H1 (cell line): ENCODE measurements around the gene MATR3. TPM values are rescaled to one million over a fixed set of nuclear protein-coding genes. Genes with fewer than 3 reads are reported as not detected.

Experiments used
- CTCF ChIA-PET: fragments of 300-600 bp; sonication (Branson Sonifier 250); formaldehyde crosslinking; loops from one replicate; lab custom pipeline; 2021; ENCODE audit not compliant: partially characterized antibody; lab: Charles Lee
- POLR2A ChIA-PET: fragments of 300-600 bp; sonication (Branson Sonifier 250); formaldehyde crosslinking; loops from one replicate; lab custom pipeline; 2021; ENCODE audit warnings: inconsistent platforms; ENCODE audit not compliant: partially characterized antibody; lab: Charles Lee
- DNase-seq, 2 experiments: peaks; one replicate each; pipeline versions ENCODE4 v3.0.0 to v3.0.0-alpha.2; 2010 to 2022; ENCODE audit warnings: low spot score in 2 of 2, low read depth in 1 of 2, mixed read lengths in 1 of 2
- FAIRE-seq: peaks from 2 replicates; lab custom pipeline; 2011; peaks lifted over from hg19 to GRCh38; lab: Jason Lieb, UNC
- H2AFZ ChIP-seq: 2 replicates; pipeline ENCODE4 v1.8.1; 2012; ENCODE audit warnings: low read length, inconsistent platforms
- H2AK5ac ChIP-seq: 2 replicates; pipeline ENCODE4 v1.6.1; 2013; ENCODE audit warnings: low read depth, low read length
- H2BK120ac ChIP-seq: replicated peaks from 2 replicates; pipeline ENCODE3; 2013; ENCODE audit warnings: low read depth, low read length, inconsistent platforms
- H2BK12ac ChIP-seq: 2 replicates; pipeline ENCODE4 v1.6.1; 2013; ENCODE audit warnings: low read depth, low read length
- H2BK15ac ChIP-seq: 2 replicates; pipeline ENCODE4 v1.6.1; 2013; ENCODE audit warnings: low read length
- H2BK20ac ChIP-seq: 2 replicates; pipeline ENCODE4 v1.6.1; 2013; ENCODE audit warnings: low read length
- H2BK5ac ChIP-seq: 2 replicates; pipeline ENCODE4 v1.6.1; 2013; ENCODE audit warnings: low read depth, low read length
- H3K14ac ChIP-seq: 2 replicates; pipeline ENCODE4 v1.6.1; 2013; ENCODE audit warnings: inconsistent platforms; ENCODE audit not compliant: insufficient read length
- H3K18ac ChIP-seq: 2 replicates; pipeline ENCODE4 v1.6.1; 2013; ENCODE audit warnings: low read length; ENCODE audit errors: extremely low read depth
- H3K23ac ChIP-seq: 2 replicates; pipeline ENCODE4 v1.6.1; 2013; ENCODE audit warnings: inconsistent platforms; ENCODE audit not compliant: insufficient read length
- H3K23me2 ChIP-seq: 2 replicates; pipeline ENCODE4 v1.6.1; 2013; ENCODE audit warnings: low read depth, low read length
- H3K27ac ChIP-seq: 2 replicates; pipeline ENCODE4 v1.6.1; 2011; ENCODE audit warnings: low read depth, low read length, inconsistent platforms
- H3K27me3 ChIP-seq, 4 experiments: replicated peaks in 1 of 4; 1 replicate in 1 of 4; 2 replicates in 3 of 4; pipeline versions ENCODE4 v1.6.1 to v1.8.1; 2011 to 2013; ENCODE audit warnings: low read length in 3 of 4, mild to moderate bottlenecking in 3 of 4, inconsistent platforms in 2 of 4, mixed read lengths in 2 of 4, moderate library complexity in 1 of 4; ENCODE audit not compliant: control insufficient read depth in 3 of 4, insufficient read depth in 3 of 4; ENCODE audit errors: extremely low read depth in 1 of 4
- H3K36me3 ChIP-seq, 4 experiments: 2 replicates each; pipeline versions ENCODE4 v1.6.1 to v1.8.1; 2011 to 2013; ENCODE audit warnings: mild to moderate bottlenecking in 4 of 4, low read length in 3 of 4, moderate library complexity in 2 of 4, control low read depth in 1 of 4, inconsistent platforms in 1 of 4; ENCODE audit not compliant: insufficient read depth in 4 of 4, control insufficient read depth in 2 of 4
- H3K4ac ChIP-seq: replicated peaks from 2 replicates; pipeline ENCODE3; 2013; ENCODE audit warnings: low read length, low read depth, mixed read lengths, inconsistent platforms; ENCODE audit not compliant: insufficient read length
- H3K4me1 ChIP-seq, 4 experiments: replicated peaks in 1 of 4; 1 replicate in 1 of 4; 2 replicates in 3 of 4; pipeline versions ENCODE4 v1.6.1 to v1.8.1; 2011 to 2013; ENCODE audit warnings: low read length in 3 of 4, inconsistent platforms in 2 of 4, mixed read lengths in 1 of 4; ENCODE audit not compliant: insufficient read depth in 4 of 4, control insufficient read depth in 3 of 4
- H3K4me2 ChIP-seq, 2 experiments: 2 replicates each; pipeline versions ENCODE4 v1.6.1 to v1.8.1; 2011 to 2013; ENCODE audit warnings: low read depth in 2 of 2, low read length in 2 of 2, control low read depth in 1 of 2, inconsistent platforms in 1 of 2, mild to moderate bottlenecking in 1 of 2; ENCODE audit not compliant: insufficient read depth in 1 of 2
- H3K4me3 ChIP-seq, 4 experiments: fragments of 200-600, 300-600 bp in 1 of 4; sonication (generic), shearing (Covaris generic), sonication (Bioruptor Twin) in 1 of 4; 2 replicates each; pipeline versions ENCODE4 v1.5.1 to v1.8.1; 2011 to 2016; ENCODE audit warnings: low read length in 4 of 4, low read depth in 3 of 4, control low read depth in 2 of 4, inconsistent platforms in 2 of 4, mild to moderate bottlenecking in 2 of 4, mixed read lengths in 1 of 4, moderate library complexity in 1 of 4; ENCODE audit not compliant: insufficient read depth in 2 of 4; ENCODE audit errors: extremely low read depth in 1 of 4
- H3K56ac ChIP-seq: replicated peaks from 2 replicates; pipeline ENCODE3; 2013; ENCODE audit warnings: low read depth, mild to moderate bottlenecking, mixed read lengths, low read length, inconsistent platforms; ENCODE audit not compliant: insufficient read length
- H3K79me1 ChIP-seq: 2 replicates; pipeline ENCODE4 v1.6.1; 2013; ENCODE audit warnings: low read depth, low read length, control low read depth
- H3K79me2 ChIP-seq, 2 experiments: 2 replicates each; pipeline versions ENCODE4 v1.6.1 to v1.8.1; 2012 to 2013; ENCODE audit warnings: low read length in 2 of 2, mild to moderate bottlenecking in 2 of 2, inconsistent platforms in 1 of 2; ENCODE audit not compliant: insufficient read depth in 2 of 2, control insufficient read depth in 1 of 2
- H3K9ac ChIP-seq, 4 experiments: replicated peaks in 1 of 4; 1 replicate in 1 of 4; 2 replicates in 3 of 4; pipeline versions ENCODE4 v1.6.1 to v1.8.1; 2011 to 2013; ENCODE audit warnings: low read depth in 3 of 4, low read length in 3 of 4, control low read depth in 2 of 4, mild to moderate bottlenecking in 2 of 4, moderate library complexity in 2 of 4, inconsistent platforms in 1 of 4; ENCODE audit errors: extremely low read depth in 1 of 4
- H3K9me3 ChIP-seq, 2 experiments: 2 replicates each; pipeline versions ENCODE4 v1.6.1 to v1.8.1; 2012 to 2013; ENCODE audit warnings: mild to moderate bottlenecking in 2 of 2, moderate library complexity in 2 of 2, control low read depth in 1 of 2, inconsistent platforms in 1 of 2, low read depth in 1 of 2, low read length in 1 of 2, mixed read lengths in 1 of 2; ENCODE audit not compliant: insufficient read depth in 2 of 2
- H4K20me1 ChIP-seq, 2 experiments: replicated peaks in 1 of 2; 2 replicates each; pipeline versions ENCODE3 to v1.8.1; 2011 to 2013; ENCODE audit warnings: inconsistent platforms in 2 of 2, low read length in 2 of 2, mild to moderate bottlenecking in 1 of 2; ENCODE audit not compliant: insufficient read depth in 2 of 2, control insufficient read depth in 1 of 2
- H4K5ac ChIP-seq: 2 replicates; pipeline ENCODE4 v1.6.1; 2013; ENCODE audit warnings: low read length, low read depth, mixed read lengths, inconsistent platforms; ENCODE audit not compliant: insufficient read length
- H4K8ac ChIP-seq: 2 replicates; pipeline ENCODE4 v1.8.0; 2013; ENCODE audit warnings: mild to moderate bottlenecking, moderate library complexity, low read length, inconsistent platforms; ENCODE audit not compliant: insufficient read depth; ENCODE audit errors: extremely low read depth
- H4K91ac ChIP-seq: replicated peaks from 2 replicates; pipeline ENCODE3; 2013; ENCODE audit warnings: low read length, mixed read lengths, inconsistent platforms; ENCODE audit not compliant: insufficient read length
- EP300 ChIP-seq, 2 experiments: IDR thresholded peaks; 1 replicate in 1 of 2; 2 replicates in 1 of 2; pipeline ENCODE4 v1.6.1; 2011 to 2012; ENCODE audit warnings: low read depth in 2 of 2, low read length in 2 of 2, mild to moderate bottlenecking in 2 of 2, borderline replicate concordance in 1 of 2, inconsistent platforms in 1 of 2, moderate library complexity in 1 of 2
- POLR2AphosphoS5 ChIP-seq: IDR thresholded peaks from 2 replicates; pipeline ENCODE4 v1.6.1; 2011; ENCODE audit warnings: low read depth, low read length
- WGBS, 2 experiments: shearing (Covaris generic) in 1 of 2; methylation state at CpG; one replicate each; pipeline versions ENCODE4 v1.1.6 to v1.1.7; 2013 to 2015; ENCODE audit warnings: low lambda C conversion rate in 2 of 2, mixed read lengths in 2 of 2, inconsistent platforms in 1 of 2, low coverage in 1 of 2, missing lambda C conversion rate in 1 of 2; ENCODE audit not compliant: insufficient replicate concordance in 2 of 2, insufficient coverage in 1 of 2, insufficient read length in 1 of 2; ENCODE audit errors: extremely low coverage in 1 of 2, missing lambda C conversion rate in 1 of 2; 5-methylcytosine and 5-hydroxymethylcytosine counted together
- polyA plus RNA-seq, 7 experiments: library from polyadenylated mRNA; depleted of rRNA in 3 of 7; stranded (reverse) in 5 of 7; unstranded in 2 of 7; fragments of >200 nt in 5 of 7; fragments of 200-250 nt in 2 of 7; gene quantifications; 1 replicate in 5 of 7; 2 replicates in 1 of 7; 4 replicates in 1 of 7; pipeline versions ENCODE4 v1.2.1 to v1.2.3, GENCODE V29; 2011 to 2013; ENCODE audit warnings: missing spikeins in 2 of 7, mixed read lengths in 2 of 7
- total RNA-seq: library from RNA; stranded (reverse); fragmentation: NEBNext Ultra II Directional; extraction: Animal tissue kit (Norgen Biotek cat#: 25700); gene quantifications from 2 replicates; pipeline ENCODE4 v1.2.1, GENCODE V29; 2021

Gene MATR3
- total and polyA plus RNA-seq, 2 of the 8 experiments (the other 6 are each of a cell fraction or from before 2014, with no cell fraction given), result 116 to 389 TPM

DNA sequence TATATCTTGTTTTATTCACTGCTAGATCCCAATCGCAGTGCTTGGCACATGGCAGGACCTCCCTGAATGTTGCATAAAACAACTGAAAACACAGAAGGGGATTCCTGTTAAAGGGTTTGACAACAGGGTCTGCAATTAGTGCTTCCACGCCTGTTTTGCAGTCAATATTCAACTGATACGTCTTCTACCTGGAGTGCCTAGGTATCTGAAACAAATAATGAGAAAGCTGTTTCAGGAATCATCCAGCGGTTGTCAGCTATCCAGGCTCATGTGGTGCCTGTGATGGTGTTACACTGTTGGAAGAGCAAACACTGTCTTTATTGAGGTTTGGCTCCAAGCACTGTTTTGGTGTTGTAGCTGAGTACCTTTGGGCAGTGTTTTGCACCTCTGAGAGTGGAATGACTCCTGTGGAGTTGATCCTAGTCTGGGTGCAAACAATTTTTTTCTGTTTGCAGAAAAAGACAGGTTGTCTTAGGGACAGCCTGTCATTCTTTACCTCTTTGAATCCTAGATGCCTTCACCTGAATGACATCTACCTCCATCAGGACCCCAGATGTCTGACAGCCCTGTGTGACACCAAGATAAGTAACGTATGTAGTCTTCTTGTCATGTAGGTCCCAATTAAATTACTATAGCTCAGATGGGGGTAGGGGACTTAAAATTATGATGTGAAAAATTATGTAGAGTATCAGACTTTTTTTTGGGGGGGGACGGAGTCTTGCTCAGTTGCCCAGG lies 14.8 kb upstream of the MATR3 start:
- POLR2A ChIA-PET, result interaction anchor here (0.7 to 51.1 kb wide), 9 partner anchors 9 to 722 kb away, joined by 3 to 1766 read pairs (median 4); partner anchors contain the start of genes MATR3 and PAIP2
- H4K8ac ChIP-seq, result no peak overlapping the region
- CTCF ChIA-PET, result interaction anchor here (0.8 kb wide), 1 partner anchor 63 kb away, joined by 3 read pairs; the partner anchor contains the start of gene PAIP2

More for the DNA sequence above, 14.8 kb upstream of the MATR3 start:
- H2AFZ ChIP-seq, result no peak overlapping the region
- WGBS, 2 experiments, result 89% methylated on average over 6 of the region's 6 CpGs; no CpG with 5 or more reads in 1 of the 2 experiments
- no peaks in the 10 kb centered on the region; the same call in 1 of the 2 replicates for H3K79me1 ChIP-seq
- peak overlapping the region in 1 of 4 experiments; percentile 2; a peak in 1 of 7 replicates for H3K9ac ChIP-seq
- peaks cover 15 to 30% of the 10 kb centered on the region in 2 experiments for H4K20me1 ChIP-seq
- no peak overlapping the region for H2BK20ac ChIP-seq
- no peak overlapping the region; a peak in 1 of 8 replicates for H3K4me3 ChIP-seq
- no peaks in the 10 kb centered on the region for H3K27me3 ChIP-seq
- H3K56ac ChIP-seq, result no peak overlapping the region
- no peak overlapping the region for H2BK120ac ChIP-seq
- H3K4me1 ChIP-seq, result peaks cover 9 to 12% (median 10%) of the 10 kb centered on the region in 4 experiments; a peak in 6 of 7 replicates
- no peak overlapping the region for H3K18ac ChIP-seq
- peak overlapping the region; percentile 17 to 77; a peak in 1 of 4 replicates for H3K4me2 ChIP-seq
- H3K79me2 ChIP-seq, result peaks cover 4 to 58% of the 10 kb centered on the region in 2 experiments; a peak in 2 of 4 replicates
- DNase-seq (no peak), FAIRE-seq (no peak)
- H3K9me3 ChIP-seq, result no peaks in the 10 kb centered on the region
- no peak overlapping the region for H4K91ac ChIP-seq
- H3K23me2 ChIP-seq, result peaks cover 8% of the 10 kb centered on the region
- H2AK5ac ChIP-seq, result no peak overlapping the region
- no peak overlapping the region for H3K4ac ChIP-seq
- H3K36me3 ChIP-seq, result peaks cover 45 to 92% (median 77%) of the 10 kb centered on the region in 4 experiments
- H2BK12ac ChIP-seq, result no peak overlapping the region
- H2BK5ac ChIP-seq, result no peak overlapping the region
- H2BK15ac ChIP-seq, result no peak overlapping the region
- H4K5ac ChIP-seq, result no peak overlapping the region
- no peak overlapping the region for H3K14ac ChIP-seq
- H3K27ac ChIP-seq, result no peak overlapping the region
- TF ChIP-seq POLR2AphosphoS5 (peak; percentile 16; the same call in 1 of the 2 replicates), EP300 (IDR thresholded peaks at IDR 0.05; ENCODE audit: borderline replicate concordance in 1 of 2, low read depth in 2 of 2, low read length in 2 of 2) (no peak)
- no peak overlapping the region for H3K23ac ChIP-seq
